Measurements from ENCODE around the gene RPH3AL. TPM values are rescaled to one million over a fixed set of nuclear protein-coding genes. Genes with fewer than 3 reads are reported as not detected.

RPH3AL gene
- total RNA-seq, 1 experiment from 2014 or later = 3.0 TPM

DNA sequence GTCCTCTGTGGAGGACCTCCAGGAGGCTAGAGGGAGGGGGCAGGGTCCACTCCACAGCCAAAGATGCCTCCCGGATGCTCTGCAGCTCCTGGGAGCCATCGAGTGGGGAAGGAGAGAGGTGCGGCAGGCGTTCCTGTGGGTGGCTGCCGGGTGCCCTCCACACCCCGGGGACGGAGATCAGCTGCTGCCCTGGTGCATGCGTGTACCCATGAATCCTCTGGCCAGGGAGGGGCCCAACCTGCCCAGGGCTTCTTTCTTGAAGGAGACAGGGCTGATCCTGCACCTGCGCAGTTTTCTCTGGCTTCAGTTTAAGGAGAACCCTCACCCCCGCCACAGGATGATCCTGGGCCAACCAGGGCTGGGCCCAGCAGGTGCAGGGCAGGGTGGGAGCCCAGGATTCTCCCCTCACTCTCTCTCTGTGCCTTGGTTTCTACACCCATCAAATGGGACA, 137.7 kb downstream of the RPH3AL start:
- Histone ChIP-seq H4K5ac (ENCODE audit: insufficient read length, low read depth, low read length) (no peak overlapping the region), H3K27ac (ENCODE audit: insufficient read length, low read depth, low read length) (no peak overlapping the region), H2BK20ac (ENCODE audit: low read depth, low read length, poor library complexity, severe bottlenecking) (no peak overlapping the region), H2BK12ac (ENCODE audit: insufficient read length, low read depth, low read length) (no peak overlapping the region), H2BK15ac (ENCODE audit: low read depth, low read length) (no peak overlapping the region), H2AK5ac (ENCODE audit: insufficient read length, low read length) (no peak overlapping the region), H3K56ac (ENCODE audit: insufficient read length, low read depth, low read length) (no peak overlapping the region), H3T11ph (ENCODE audit: low read length) (no peak overlapping the region), H2BK5ac (ENCODE audit: insufficient read length, low read length) (no peak overlapping the region), H3K4me1 (ENCODE audit: insufficient read depth, low read length) (no peaks in the 10 kb centered on the region), H2AFZ (ENCODE audit: low read length) (no peak overlapping the region), H2BK120ac (ENCODE audit: low read depth, low read length, poor library complexity, severe bottlenecking) (no peak overlapping the region), H4K20me1 (ENCODE audit: control insufficient read depth, insufficient read depth, insufficient read length) (no peaks in the 10 kb centered on the region), H3K4me2 (ENCODE audit: insufficient read depth, insufficient read length, low read length) (no peak overlapping the region), H3K27me3 (ENCODE audit: insufficient read depth, low read length) (no peaks in the 10 kb centered on the region), H3K23me2 (ENCODE audit: insufficient read length, low read depth, low read length, poor library complexity, severe bottlenecking) (no peaks in the 10 kb centered on the region), H3K14ac (ENCODE audit: insufficient read depth, low read length) (no peak overlapping the region), H3K9ac (ENCODE audit: extremely low read depth, insufficient read length, low read length) (no peak overlapping the region), H3K18ac (ENCODE audit: insufficient read length, low read depth, low read length) (no peak overlapping the region), H3K23ac (ENCODE audit: insufficient read length, low read depth, low read length) (no peak overlapping the region), H3K79me2 (ENCODE audit: insufficient read depth, low read length) (no peaks in the 10 kb centered on the region), H4K8ac (replicated peaks; ENCODE audit: insufficient read length, low read depth, low read length) (no peak overlapping the region), H3K79me1 (ENCODE audit: insufficient read depth, low read depth, low read length, poor library complexity, severe bottlenecking) (no peaks in the 10 kb centered on the region), H4K91ac (ENCODE audit: insufficient read length, low read depth, low read length) (no peak overlapping the region), H3K9me3 (ENCODE audit: control insufficient read depth, low read depth, low read length) (no peaks in the 10 kb centered on the region), H3K4ac (ENCODE audit: low read depth, low read length) (no peak overlapping the region)
- Mint-ChIP-seq H3K27ac (no peak overlapping the region), H3K4me3 (no peak overlapping the region), H3K27me3 (ENCODE audit: low read depth) (peaks cover 2% of the 10 kb centered on the region; the same call in 1 of the 2 replicates), H3K4me1 (peaks cover 0 to 8% of the 10 kb centered on the region in 2 experiments; a peak in 3 of 4 replicates), H3K36me3 (ENCODE audit: insufficient read depth in 1 of 3, low read depth in 3 of 3) (no peaks in the 10 kb centered on the region; a peak in 1 of 7 replicates), H3K9me3 (peaks cover 0 to 4% of the 10 kb centered on the region in 2 experiments; a peak in 1 of 5 replicates)
- no peak for TF ChIP-seq CTCF (conservative IDR thresholded peaks at IDR 0.05)
- no peak for DNase-seq
- WGBS (ENCODE audit: extremely low coverage, insufficient read length, low lambda C conversion rate) = no CpG with 5 or more reads among the region's 10 CpGs

Measured in H9 (cell line).